Endothelial cell of umbilical vein (primary cell): ENCODE data around the gene HNRNPK. TPM values are rescaled to one million over a fixed set of nuclear protein-coding genes. Genes with fewer than 3 reads are reported as not detected.

Experiments used
- Bru-seq: library from RNA; stranded (reverse); fragments of 400-500 nt; gene quantifications from one replicate; lab custom pipeline; 2021; lab: Mats Ljungman, UMichigan
- BruChase-seq, 2 experiments: library from RNA; stranded (reverse); fragments of 400-500 nt; gene quantifications; one replicate each; lab custom pipeline; 2021; lab: Mats Ljungman, UMichigan
- BruUV-seq: library from RNA; stranded (reverse); fragments of 400-500 nt; replicated peaks from 2 replicates; lab custom pipeline; 2021; lab: Mats Ljungman, UMichigan
- CTCF ChIA-PET: fragments of 300-600, 350-600 bp; sonication (Branson Sonifier 250); formaldehyde crosslinking; loops from one replicate; lab custom pipeline; 2021; ENCODE audit warnings: antibody characterized with exemption, inconsistent platforms; lab: Charles Lee
- POLR2A ChIA-PET: fragments of 300-600, 350-600 bp; sonication (Branson Sonifier 250); formaldehyde crosslinking; loops from one replicate; lab custom pipeline; 2021; ENCODE audit warnings: antibody characterized with exemption, inconsistent platforms; lab: Charles Lee
- DNase-seq: peaks from one replicate; pipeline ENCODE4 v3.0.0-alpha.2; 2011; ENCODE audit warnings: low read depth, low spot score
- FAIRE-seq: peaks from 2 replicates; lab custom pipeline; 2011; peaks lifted over from hg19 to GRCh38; lab: Jason Lieb, UNC
- H2AFZ ChIP-seq: 2 replicates; pipeline ENCODE4 v1.6.0; 2012; ENCODE audit warnings: low read depth, low read length, control low read depth, inconsistent platforms
- H3K27ac ChIP-seq: 2 replicates; pipeline ENCODE4 v1.5.1; 2011; ENCODE audit warnings: low read depth, mild to moderate bottlenecking, control low read depth, low read length, moderate library complexity; ENCODE audit not compliant: insufficient read depth
- H3K27me3 ChIP-seq, 2 experiments: 2 replicates each; pipeline versions ENCODE4 v1.6.0 to v1.6.1; 2011; ENCODE audit warnings: low read length in 2 of 2, mixed read lengths in 1 of 2; ENCODE audit not compliant: control insufficient read depth in 2 of 2, insufficient read depth in 2 of 2
- H3K36me3 ChIP-seq, 2 experiments: 2 replicates in 1 of 2; 3 replicates in 1 of 2; pipeline ENCODE4 v1.5.1; 2011; ENCODE audit warnings: low read length in 2 of 2, mild to moderate bottlenecking in 1 of 2, moderate library complexity in 1 of 2; ENCODE audit not compliant: control insufficient read depth in 2 of 2, insufficient read depth in 2 of 2; ENCODE audit errors: extremely low read depth in 1 of 2
- H3K4me1 ChIP-seq: 3 replicates; pipeline ENCODE4 v1.5.1; 2011; ENCODE audit warnings: mild to moderate bottlenecking, low read length; ENCODE audit not compliant: control insufficient read depth, insufficient read depth; ENCODE audit errors: extremely low read depth
- H3K4me2 ChIP-seq: 2 replicates; pipeline ENCODE4 v1.6.1; 2011; ENCODE audit warnings: low read length, control low read depth, mixed read lengths; ENCODE audit not compliant: insufficient read depth
- H3K4me3 ChIP-seq, 3 experiments: fragments of 200-600 bp in 1 of 3; sonication (generic), shearing (Covaris generic) in 1 of 3; replicated peaks in 1 of 3; 2 replicates each; pipeline ENCODE4 v1.5.1; 2011 to 2016; ENCODE audit warnings: control low read depth in 3 of 3, low read length in 3 of 3, mild to moderate bottlenecking in 2 of 3, inconsistent platforms in 1 of 3, low read depth in 1 of 3, moderate library complexity in 1 of 3; ENCODE audit not compliant: insufficient read depth in 1 of 3
- H3K79me2 ChIP-seq: 2 replicates; pipeline ENCODE4 v1.6.0; 2012; ENCODE audit warnings: low read length, inconsistent platforms; ENCODE audit not compliant: control insufficient read depth, insufficient read depth
- H3K9ac ChIP-seq: replicated peaks from 2 replicates; pipeline ENCODE3; 2011; ENCODE audit warnings: low read length, control low read depth; ENCODE audit not compliant: insufficient read depth; ENCODE audit errors: extremely low read depth
- H3K9me1 ChIP-seq: replicated peaks from 3 replicates; pipeline ENCODE4 v1.6.0; 2011; ENCODE audit warnings: mild to moderate bottlenecking, low read length; ENCODE audit not compliant: control insufficient read depth, insufficient read depth; ENCODE audit errors: extremely low read depth
- H3K9me3 ChIP-seq: replicated peaks from 2 replicates; pipeline ENCODE4 v1.5.1; 2012; ENCODE audit warnings: low read length, inconsistent platforms; ENCODE audit not compliant: control insufficient read depth, insufficient read depth
- H4K20me1 ChIP-seq: replicated peaks from 2 replicates; pipeline ENCODE3; 2011; ENCODE audit warnings: mild to moderate bottlenecking, low read length; ENCODE audit not compliant: control insufficient read depth, insufficient read depth; ENCODE audit errors: extremely low read depth
- GATA2 ChIP-seq: IDR thresholded peaks from 2 replicates; pipeline ENCODE4 v1.7.0; 2011; ENCODE audit warnings: low read depth, mild to moderate bottlenecking, moderate library complexity, mixed read lengths, low read length; ENCODE audit not compliant: insufficient read length, insufficient read depth
- JUN ChIP-seq: IDR thresholded peaks from 2 replicates; pipeline ENCODE4 v1.6.1; 2011; ENCODE audit warnings: borderline replicate concordance, low read depth; ENCODE audit not compliant: insufficient read length, insufficient read depth
- POLR2AphosphoS5 ChIP-seq: IDR thresholded peaks from 2 replicates; pipeline ENCODE4 v1.6.1; 2012; ENCODE audit warnings: low read depth, mild to moderate bottlenecking, control low read depth, low read length, moderate library complexity; ENCODE audit not compliant: insufficient read depth
- dilution Hi-C: fragments of 300-500 bp; cut with MboI; formaldehyde crosslinking; loops from one replicate; pipeline ENCODE4 v1.15.0; 2019; ENCODE audit warnings: low sequenced_read_pairs; ENCODE audit not compliant: extremely low pct_ligation_motif_present
- intact Hi-C: fragments of 100-400 bp; cut with micrococcal nuclease; formaldehyde crosslinking; loops from one replicate; pipeline ENCODE4 v1.10.0; 2022
- long read RNA-seq: library from polyadenylated mRNA; stranded (forward); transcript quantifications from one replicate; pipeline ENCODE4 v2.0.0, GENCODE V29; 2021
- polyA minus RNA-seq, 3 experiments: library from RNA; depleted of rRNA, polyadenylated mRNA; stranded (reverse); fragments of >200 nt; gene quantifications; 1 replicate in 1 of 3; 2 replicates in 2 of 3; pipeline ENCODE4 v1.2.3, GENCODE V29; 2011
- polyA plus RNA-seq, 4 experiments: library from polyadenylated mRNA; depleted of rRNA in 3 of 4; stranded (reverse) in 3 of 4; unstranded in 1 of 4; fragments of >200 nt; gene quantifications; 2 replicates each; pipeline versions ENCODE4 v1.2.1 to v1.2.3, GENCODE V29; 2011 to 2012; ENCODE audit warnings: missing spikeins in 1 of 4
- total RNA-seq: library from RNA; stranded (reverse); gene quantifications from 2 replicates; pipeline ENCODE4 v1.2.3, GENCODE V29; 2021
- TF ChIP-seq, protein P1 (sequence below): IDR thresholded peaks from 2 replicates; pipeline ENCODE4 v1.6.1; 2011; ENCODE audit not compliant: insufficient read depth, insufficient read length
- TF ChIP-seq, protein P2 (sequence below), 2 donors: IDR thresholded peaks; 1 replicate in 1 of 2; 2 replicates in 1 of 2; pipeline ENCODE4 v1.5.1; 2011; ENCODE audit warnings: low read length in 2 of 2, mild to moderate bottlenecking in 2 of 2, moderate library complexity in 2 of 2, control low read depth in 1 of 2, inconsistent platforms in 1 of 2, low read depth in 1 of 2; ENCODE audit not compliant: insufficient read depth in 1 of 2; ENCODE audit errors: extremely low read depth in 1 of 2

The HNRNPK gene
- total RNA-seq (653 and 663 TPM in 2 replicates), polyA plus RNA-seq (341 and 399 TPM in 2 replicates), polyA minus RNA-seq (661 and 665 TPM in 2 replicates), Bru-seq, nascent RNA (percentile 100 among the genes with signal in this experiment), BruChase-seq, experiment 1, labeled RNA remaining after a 6-hour chase (percentile 100 among the genes with signal in this experiment), BruChase-seq, experiment 2, labeled RNA remaining after a 2-hour chase (percentile 100 among the genes with signal in this experiment)
- polyA plus RNA-seq (2011; cell fraction: cytosol; rRNA removed), result 427 and 435 TPM in 2 replicates
- polyA plus RNA-seq (2011; cell fraction: nucleus; rRNA removed), result 628 and 652 TPM in 2 replicates
- polyA plus RNA-seq (2012), result 498 and 617 TPM in 2 replicates
- 328 TPM for polyA minus RNA-seq (2011; cell fraction: cytosol; rRNA and poly(A)+ RNA removed)
- 608 and 684 TPM in 2 replicates for polyA minus RNA-seq (2011; cell fraction: nucleus; rRNA and poly(A)+ RNA removed)
- long read RNA-seq, transcript HNRNPK-211 (2 exons, 868 nt), result major isoform, 7 of 1,569 reads
- long read RNA-seq, partial matches to known transcripts, result 118 of 1,569 reads
- long read RNA-seq, other reads (novel, unspliced or antisense), result 1,444 of 1,569 reads

DNA sequence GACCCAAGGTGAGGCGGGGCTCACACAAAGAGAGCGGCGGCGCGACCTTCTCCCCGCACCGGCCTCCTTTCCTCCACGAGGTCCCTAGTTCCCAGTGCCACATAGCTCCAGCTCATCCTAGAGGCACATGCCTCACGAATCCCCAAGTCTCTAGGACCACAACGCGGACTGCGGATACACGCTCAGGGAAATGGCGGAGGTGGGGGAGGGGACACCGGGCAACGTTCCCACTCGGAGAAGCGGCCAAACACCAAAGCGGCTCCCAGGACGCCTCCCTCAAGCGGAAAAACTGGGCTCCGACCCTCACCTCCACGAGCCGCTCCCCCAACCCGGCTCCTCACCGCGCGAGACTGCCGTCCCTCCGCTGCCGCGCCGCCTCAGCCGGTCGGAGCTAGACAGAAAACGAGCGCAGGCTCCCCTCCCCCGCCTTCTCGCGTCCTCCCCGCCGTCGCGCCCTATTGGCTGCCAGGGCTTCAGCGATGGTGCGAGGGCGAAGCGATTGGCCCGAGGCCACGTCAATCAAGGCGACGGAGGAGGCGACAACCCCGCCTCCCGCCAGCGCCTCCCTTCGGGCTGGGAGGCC lies at the start of gene HNRNPK:
Gene HNRNPK, minus strand, starts transcription at position 404 of the 583 bp plus-strand sequence. CDS start 1,963 bp downstream, outside the sequence.
- TSS peak; percentile 20 for BruUV-seq
- no peaks in the 10 kb centered on the region for H3K9me3 ChIP-seq
- peak within 1 kb of the TSS; percentile 97 for H3K4me2 ChIP-seq
- H2AFZ ChIP-seq, result peak within 1 kb of the TSS; percentile 95
- H3K9ac ChIP-seq, result peak within 1 kb of the TSS; percentile 98
- H4K20me1 ChIP-seq, result peaks cover 8% of the 10 kb centered on the region
- dilution Hi-C loops (no loop called here), intact Hi-C loops (loop anchor here (1.0 to 5.0 kb wide), 6 partner anchors 42 to 281 kb away; partner anchors contain the start of genes KIF27 and UBQLN1)
- H3K36me3 ChIP-seq, result peaks cover 4 to 13% of the 10 kb centered on the region in 2 experiments
- H3K27me3 ChIP-seq, result no peaks in the 10 kb centered on the region
- DNase-seq, result peak; percentile 97
- no peaks in the 10 kb centered on the region for H3K9me1 ChIP-seq
- H3K27ac ChIP-seq, result peak within 1 kb of the TSS; percentile 95
- peaks cover 13% of the 10 kb centered on the region for H3K4me1 ChIP-seq
- H3K4me3 ChIP-seq, result peak within 1 kb of the TSS; percentile 67 to 96 (median 90)
- no peak for FAIRE-seq
- ChIA-PET POLR2A (interaction anchor here (0.6 to 1.6 kb wide), 7 partner anchors 19 to 281 kb away, joined by 3 to 20 read pairs (median 3); no protein-coding TSS in a partner anchor), CTCF (interaction anchor here (1.1 to 3.4 kb wide), 4 partner anchors 9 to 281 kb away, joined by 3 to 19 read pairs (median 9); no protein-coding TSS in a partner anchor)
- TF ChIP-seq JUN, result no peak
- peak; percentile 1 for TF ChIP-seq POLR2AphosphoS5
- no peak for TF ChIP-seq GATA2
- TF ChIP-seq, protein P1, sequence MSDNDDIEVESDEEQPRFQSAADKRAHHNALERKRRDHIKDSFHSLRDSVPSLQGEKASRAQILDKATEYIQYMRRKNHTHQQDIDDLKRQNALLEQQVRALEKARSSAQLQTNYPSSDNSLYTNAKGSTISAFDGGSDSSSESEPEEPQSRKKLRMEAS, result no peak
- TF ChIP-seq, protein P2, sequence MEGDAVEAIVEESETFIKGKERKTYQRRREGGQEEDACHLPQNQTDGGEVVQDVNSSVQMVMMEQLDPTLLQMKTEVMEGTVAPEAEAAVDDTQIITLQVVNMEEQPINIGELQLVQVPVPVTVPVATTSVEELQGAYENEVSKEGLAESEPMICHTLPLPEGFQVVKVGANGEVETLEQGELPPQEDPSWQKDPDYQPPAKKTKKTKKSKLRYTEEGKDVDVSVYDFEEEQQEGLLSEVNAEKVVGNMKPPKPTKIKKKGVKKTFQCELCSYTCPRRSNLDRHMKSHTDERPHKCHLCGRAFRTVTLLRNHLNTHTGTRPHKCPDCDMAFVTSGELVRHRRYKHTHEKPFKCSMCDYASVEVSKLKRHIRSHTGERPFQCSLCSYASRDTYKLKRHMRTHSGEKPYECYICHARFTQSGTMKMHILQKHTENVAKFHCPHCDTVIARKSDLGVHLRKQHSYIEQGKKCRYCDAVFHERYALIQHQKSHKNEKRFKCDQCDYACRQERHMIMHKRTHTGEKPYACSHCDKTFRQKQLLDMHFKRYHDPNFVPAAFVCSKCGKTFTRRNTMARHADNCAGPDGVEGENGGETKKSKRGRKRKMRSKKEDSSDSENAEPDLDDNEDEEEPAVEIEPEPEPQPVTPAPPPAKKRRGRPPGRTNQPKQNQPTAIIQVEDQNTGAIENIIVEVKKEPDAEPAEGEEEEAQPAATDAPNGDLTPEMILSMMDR (IDR thresholded peaks at IDR 0.05; ENCODE audit: extremely low read depth in 1 of 2, insufficient read depth in 1 of 2, low read depth in 1 of 2, low read length in 2 of 2), result peak in 1 of 2 donors; percentile 19
- peaks cover 91% of the 10 kb centered on the region for H3K79me2 ChIP-seq
